Endodermal cell (in vitro differentiated cells): Measurements from ENCODE around the gene DSC3. TPM values are rescaled to one million over a fixed set of nuclear protein-coding genes. Genes with fewer than 3 reads are reported as not detected.
A peak's percentile ranks its signal among the peaks of the same experiment; 100 is the strongest.

Experiments used
- DNase-seq: peaks from one replicate; pipeline ENCODE4 v3.0.0-alpha.2; 2017
- H3K27ac ChIP-seq: 2 replicates; pipeline ENCODE4 v1.5.1; 2013; ENCODE audit warnings: mild to moderate bottlenecking, low read depth, low read length, moderate library complexity
- H3K27me3 ChIP-seq: 2 replicates; pipeline ENCODE4 v1.6.1; 2013; ENCODE audit warnings: mild to moderate bottlenecking, low read length, moderate library complexity; ENCODE audit not compliant: insufficient read depth, control insufficient read depth, poor library complexity, severe bottlenecking
- H3K36me3 ChIP-seq: 2 replicates; pipeline ENCODE4 v1.7.0; 2013; ENCODE audit warnings: mild to moderate bottlenecking, low read length, moderate library complexity; ENCODE audit not compliant: control insufficient read depth, insufficient read depth
- H3K4me1 ChIP-seq: one replicate; pipeline ENCODE4 v1.7.0; 2013; ENCODE audit warnings: low read length; ENCODE audit not compliant: control insufficient read depth, insufficient read depth
- H3K4me3 ChIP-seq: 2 replicates; pipeline ENCODE4 v1.5.1; 2013; ENCODE audit warnings: mild to moderate bottlenecking, low read length, moderate library complexity
- H3K9ac ChIP-seq: 2 replicates; pipeline ENCODE4 v1.6.1; 2013; ENCODE audit warnings: mild to moderate bottlenecking, low read length, moderate library complexity; ENCODE audit not compliant: poor library complexity, severe bottlenecking; ENCODE audit errors: extremely low read depth
- H3K9me3 ChIP-seq: 2 replicates; pipeline ENCODE4 v1.6.1; 2013; ENCODE audit warnings: mild to moderate bottlenecking, low read length, moderate library complexity; ENCODE audit not compliant: control insufficient read depth
- H3K27ac Mint-ChIP-seq: 2 replicates; pipeline ENCODE4 v1.8.0; 2020; ENCODE audit warnings: mixed read lengths
- H3K27me3 Mint-ChIP-seq: 2 replicates; pipeline ENCODE4 v1.8.0; 2021; ENCODE audit warnings: mild to moderate bottlenecking, mixed read lengths; ENCODE audit not compliant: insufficient read depth
- H3K36me3 Mint-ChIP-seq: 2 replicates; pipeline ENCODE4 v1.8.0; 2020; ENCODE audit warnings: low read depth, mixed read lengths
- H3K4me1 Mint-ChIP-seq: 2 replicates; pipeline ENCODE4 v1.8.0; 2020; ENCODE audit warnings: mixed read lengths
- H3K4me3 Mint-ChIP-seq: 2 replicates; pipeline ENCODE4 v1.8.0; 2020; ENCODE audit warnings: mild to moderate bottlenecking, moderate library complexity, mixed read lengths
- H3K9me3 Mint-ChIP-seq: 2 replicates; pipeline ENCODE4 v1.8.0; 2020; ENCODE audit warnings: mild to moderate bottlenecking, mixed read lengths
- WGBS, 2 experiments: methylation state at CpG; one replicate each; pipeline versions ENCODE4 v1.1.5 to v1.1.7; 2013; ENCODE audit warnings: missing lambda C conversion rate in 2 of 2, mixed read lengths in 1 of 2; ENCODE audit not compliant: insufficient coverage in 1 of 2, insufficient read length in 1 of 2; 5-methylcytosine and 5-hydroxymethylcytosine counted together
- total RNA-seq, 2 donors: library from RNA; stranded (reverse); fragmentation: NEBNext Ultra II Directional in 1 of 2; extraction: Animal tissue kit (Norgen Biotek cat#: 25700) in 1 of 2; gene quantifications; 2 replicates in 1 of 2; 3 replicates in 1 of 2; pipeline ENCODE4 v1.2.1, GENCODE V29; 2021
- TF ChIP-seq, protein P1 (sequence below): fragments of 200-600 bp; sonication (generic); conservative IDR thresholded peaks from 2 replicates; pipeline ENCODE4 v1.5.0; 2021; ENCODE audit warnings: antibody characterized with exemption, mild to moderate bottlenecking

The DSC3 gene
- total RNA-seq, 2 donors from 2014 or later: 0.26 to 0.53 TPM

GRCh38 chr18:31070206-31070605, 27.7 kb upstream of the DSC3 start:
- H3K36me3 ChIP-seq: peaks cover 94% of the 10 kb centered on the region

DNA sequence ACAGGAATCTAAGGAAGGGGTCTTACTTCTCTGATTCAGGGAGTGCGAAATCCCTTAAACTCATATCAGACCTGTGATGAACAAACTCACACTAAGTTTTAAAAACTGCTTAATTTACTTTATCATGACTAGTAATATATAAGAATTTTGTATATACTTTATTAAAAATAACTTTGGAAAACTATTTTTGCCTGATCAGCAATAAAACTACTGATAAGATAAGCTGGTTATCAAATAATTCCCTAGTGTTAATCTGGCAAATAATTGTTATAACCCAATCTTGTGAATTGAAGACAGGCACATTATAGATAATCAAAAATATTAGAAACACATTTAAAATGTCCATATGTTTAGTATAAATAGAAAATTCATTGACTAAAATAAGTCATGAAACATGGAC, 23.7 kb upstream of the DSC3 start:
- no peaks in the 10 kb centered on the region for H3K9me3 ChIP-seq
- no peak overlapping the region for H3K9ac ChIP-seq
- Mint-ChIP-seq H3K36me3 (peaks cover 38% of the 10 kb centered on the region), H3K27me3 (no peaks in the 10 kb centered on the region), H3K27ac (no peak overlapping the region), H3K4me3 (no peak overlapping the region), H3K9me3 (no peaks in the 10 kb centered on the region), H3K4me1 (peaks cover 5% of the 10 kb centered on the region)
- DNase-seq: no peak
- peaks cover 65% of the 10 kb centered on the region for H3K36me3 ChIP-seq
- no peaks in the 10 kb centered on the region for H3K27me3 ChIP-seq
- TF ChIP-seq, protein P1, sequence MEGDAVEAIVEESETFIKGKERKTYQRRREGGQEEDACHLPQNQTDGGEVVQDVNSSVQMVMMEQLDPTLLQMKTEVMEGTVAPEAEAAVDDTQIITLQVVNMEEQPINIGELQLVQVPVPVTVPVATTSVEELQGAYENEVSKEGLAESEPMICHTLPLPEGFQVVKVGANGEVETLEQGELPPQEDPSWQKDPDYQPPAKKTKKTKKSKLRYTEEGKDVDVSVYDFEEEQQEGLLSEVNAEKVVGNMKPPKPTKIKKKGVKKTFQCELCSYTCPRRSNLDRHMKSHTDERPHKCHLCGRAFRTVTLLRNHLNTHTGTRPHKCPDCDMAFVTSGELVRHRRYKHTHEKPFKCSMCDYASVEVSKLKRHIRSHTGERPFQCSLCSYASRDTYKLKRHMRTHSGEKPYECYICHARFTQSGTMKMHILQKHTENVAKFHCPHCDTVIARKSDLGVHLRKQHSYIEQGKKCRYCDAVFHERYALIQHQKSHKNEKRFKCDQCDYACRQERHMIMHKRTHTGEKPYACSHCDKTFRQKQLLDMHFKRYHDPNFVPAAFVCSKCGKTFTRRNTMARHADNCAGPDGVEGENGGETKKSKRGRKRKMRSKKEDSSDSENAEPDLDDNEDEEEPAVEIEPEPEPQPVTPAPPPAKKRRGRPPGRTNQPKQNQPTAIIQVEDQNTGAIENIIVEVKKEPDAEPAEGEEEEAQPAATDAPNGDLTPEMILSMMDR: no peak
- H3K4me1 ChIP-seq: no peaks in the 10 kb centered on the region
- H3K27ac ChIP-seq: no peak overlapping the region
- WGBS, 2 experiments: 100% methylated on average over 1 of the region's 1 CpG; no CpG with 5 or more reads in 1 of the 2 experiments
- no peak overlapping the region for H3K4me3 ChIP-seq

More at GRCh38 chr18:31070206-31070605, 27.7 kb upstream of the DSC3 start:
- TF ChIP-seq, protein P1: no peak
- Mint-ChIP-seq H3K4me3 (no peak overlapping the region), H3K27me3 (no peaks in the 10 kb centered on the region), H3K36me3 (peaks cover 65% of the 10 kb centered on the region), H3K9me3 (no peaks in the 10 kb centered on the region), H3K27ac (no peak overlapping the region), H3K4me1 (peaks cover 3% of the 10 kb centered on the region)
- DNase-seq: no peak
- Histone ChIP-seq H3K9me3 (no peaks in the 10 kb centered on the region), H3K9ac (no peak overlapping the region), H3K27me3 (no peaks in the 10 kb centered on the region), H3K4me1 (no peaks in the 10 kb centered on the region), H3K27ac (no peak overlapping the region), H3K4me3 (no peak overlapping the region)
- WGBS, 2 experiments: 99 to 100% methylated on average over 1 to 3 of the region's 3 CpGs

- no peaks in the 10 kb centered on the region for H3K9me3 ChIP-seq
- 78 to 93% methylated on average over 6 of the region's 6 CpGs for WGBS, 2 experiments
- peaks cover 32% of the 10 kb centered on the region for H3K36me3 Mint-ChIP-seq
- H3K27ac ChIP-seq: peak overlapping the region; percentile 12
- H3K27me3 Mint-ChIP-seq: no peaks in the 10 kb centered on the region
- H3K4me3 Mint-ChIP-seq: no peak overlapping the region
- H3K9ac ChIP-seq: no peak overlapping the region
- H3K4me1 ChIP-seq: no peaks in the 10 kb centered on the region
- TF ChIP-seq, protein P1: no peak
- peak; percentile 49 for DNase-seq
- peaks cover 5% of the 10 kb centered on the region for H3K4me1 Mint-ChIP-seq
- H3K27ac Mint-ChIP-seq: no peak overlapping the region
- H3K9me3 Mint-ChIP-seq: no peaks in the 10 kb centered on the region
- H3K4me3 ChIP-seq: no peak overlapping the region
- H3K27me3 ChIP-seq: no peaks in the 10 kb centered on the region
- H3K36me3 ChIP-seq: peaks cover 58% of the 10 kb centered on the region
These were observed 22.7 kb upstream of the DSC3 start for GRCh38 chr18:31065036-31065773.
